ENCODE measurements around the gene TP53. TPM values are rescaled to one million over a fixed set of nuclear protein-coding genes. Genes with fewer than 3 reads are reported as not detected.
A peak's percentile ranks its signal among the peaks of the same experiment; 100 is the strongest.

TP53 gene
- total and polyA plus RNA-seq, 9 of the 15 experiments (the other 6 are each of a cell fraction or from before 2014, with no cell fraction given), result 2.8 to 14.0 (median 7.1) TPM

GRCh38 chr17:7716901-7717755 is 29.8 kb upstream of the TP53 start, which contains the start of gene DNAH2 (continued):
- TF ChIP-seq, protein P1, sequence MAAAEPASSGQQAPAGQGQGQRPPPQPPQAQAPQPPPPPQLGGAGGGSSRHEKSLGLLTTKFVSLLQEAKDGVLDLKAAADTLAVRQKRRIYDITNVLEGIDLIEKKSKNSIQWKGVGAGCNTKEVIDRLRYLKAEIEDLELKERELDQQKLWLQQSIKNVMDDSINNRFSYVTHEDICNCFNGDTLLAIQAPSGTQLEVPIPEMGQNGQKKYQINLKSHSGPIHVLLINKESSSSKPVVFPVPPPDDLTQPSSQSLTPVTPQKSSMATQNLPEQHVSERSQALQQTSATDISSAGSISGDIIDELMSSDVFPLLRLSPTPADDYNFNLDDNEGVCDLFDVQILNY (CRISPR knock-in tag; IDR thresholded peaks at IDR 0.05), result no peak
- TF ChIP-seq ZC3H4 (CRISPR knock-in tag; IDR thresholded peaks at IDR 0.05; ENCODE audit: borderline replicate concordance), result no peak
- TF ChIP-seq, protein P2, sequence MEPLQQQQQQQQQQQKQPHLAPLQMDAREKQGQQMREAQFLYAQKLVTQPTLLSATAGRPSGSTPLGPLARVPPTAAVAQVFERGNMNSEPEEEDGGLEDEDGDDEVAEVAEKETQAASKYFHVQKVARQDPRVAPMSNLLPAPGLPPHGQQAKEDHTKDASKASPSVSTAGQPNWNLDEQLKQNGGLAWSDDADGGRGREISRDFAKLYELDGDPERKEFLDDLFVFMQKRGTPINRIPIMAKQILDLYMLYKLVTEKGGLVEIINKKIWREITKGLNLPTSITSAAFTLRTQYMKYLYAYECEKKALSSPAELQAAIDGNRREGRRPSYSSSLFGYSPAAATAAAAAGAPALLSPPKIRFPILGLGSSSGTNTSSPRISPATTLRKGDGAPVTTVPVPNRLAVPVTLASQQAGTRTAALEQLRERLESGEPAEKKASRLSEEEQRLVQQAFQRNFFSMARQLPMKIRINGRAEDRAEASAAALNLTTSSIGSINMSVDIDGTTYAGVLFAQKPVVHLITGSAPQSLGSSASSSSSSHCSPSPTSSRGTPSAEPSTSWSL (CRISPR knock-in tag; IDR thresholded peaks at IDR 0.05; ENCODE audit: borderline replicate concordance), result no peak
- no peak for TF ChIP-seq DACH1 (IDR thresholded peaks at IDR 0.05; ENCODE audit: partially characterized antibody)
- TF ChIP-seq HDAC3 (IDR thresholded peaks at IDR 0.05; ENCODE audit: borderline replicate concordance, partially characterized antibody), result peak; percentile 52
- TF ChIP-seq, protein P3, sequence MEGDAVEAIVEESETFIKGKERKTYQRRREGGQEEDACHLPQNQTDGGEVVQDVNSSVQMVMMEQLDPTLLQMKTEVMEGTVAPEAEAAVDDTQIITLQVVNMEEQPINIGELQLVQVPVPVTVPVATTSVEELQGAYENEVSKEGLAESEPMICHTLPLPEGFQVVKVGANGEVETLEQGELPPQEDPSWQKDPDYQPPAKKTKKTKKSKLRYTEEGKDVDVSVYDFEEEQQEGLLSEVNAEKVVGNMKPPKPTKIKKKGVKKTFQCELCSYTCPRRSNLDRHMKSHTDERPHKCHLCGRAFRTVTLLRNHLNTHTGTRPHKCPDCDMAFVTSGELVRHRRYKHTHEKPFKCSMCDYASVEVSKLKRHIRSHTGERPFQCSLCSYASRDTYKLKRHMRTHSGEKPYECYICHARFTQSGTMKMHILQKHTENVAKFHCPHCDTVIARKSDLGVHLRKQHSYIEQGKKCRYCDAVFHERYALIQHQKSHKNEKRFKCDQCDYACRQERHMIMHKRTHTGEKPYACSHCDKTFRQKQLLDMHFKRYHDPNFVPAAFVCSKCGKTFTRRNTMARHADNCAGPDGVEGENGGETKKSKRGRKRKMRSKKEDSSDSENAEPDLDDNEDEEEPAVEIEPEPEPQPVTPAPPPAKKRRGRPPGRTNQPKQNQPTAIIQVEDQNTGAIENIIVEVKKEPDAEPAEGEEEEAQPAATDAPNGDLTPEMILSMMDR (IDR thresholded peaks at IDR 0.05 in 2 of 3, conservative IDR thresholded peaks at IDR 0.05 in 1 of 3; ENCODE audit: insufficient read depth in 2 of 3, low read depth in 1 of 3, low read length in 3 of 3), result peak; percentile 46 to 75 (median 68); a peak in 5 of 6 replicates
- TF ChIP-seq CXXC5 (CRISPR knock-in tag; IDR thresholded peaks at IDR 0.05), result 0 out of 2 replicates have a peak, but pooled peaks have one; percentile 29
- TF ChIP-seq TFAM (CRISPR knock-in tag; conservative IDR thresholded peaks at IDR 0.05), result no peak
- TF ChIP-seq TARDBP (IDR thresholded peaks at IDR 0.05), result no peak
- TF ChIP-seq SAFB (IDR thresholded peaks at IDR 0.05; ENCODE audit: borderline replicate concordance, low read depth, low read length), result 0 out of 2 replicates have a peak, but pooled peaks have one; percentile 43
- TF ChIP-seq RB1 (IDR thresholded peaks at IDR 0.05; ENCODE audit: low read depth), result peak; percentile 35; the same call in 1 of the 2 replicates
- TF ChIP-seq NEUROD1 (IDR thresholded peaks at IDR 0.05; ENCODE audit: borderline replicate concordance, low read depth, low read length, partially characterized antibody), result peak; percentile 95
- no peak for TF ChIP-seq RNF219 (CRISPR knock-in tag; IDR thresholded peaks at IDR 0.05)
- no peak for TF ChIP-seq ZNF79 (CRISPR knock-in tag; IDR thresholded peaks at IDR 0.05; ENCODE audit: low read depth)
- TF ChIP-seq DIDO1 (tag; IDR thresholded peaks at IDR 0.05; ENCODE audit: low read depth), result no peak
- no peak for TF ChIP-seq ZNF133 (CRISPR knock-in tag; IDR thresholded peaks at IDR 0.05)
- TF ChIP-seq ZNF444 (CRISPR knock-in tag; IDR thresholded peaks at IDR 0.05), result no peak
- TF ChIP-seq FOXM1 (IDR thresholded peaks at IDR 0.05; ENCODE audit: low read depth), result 0 out of 2 replicates have a peak, but pooled peaks have one; percentile 35
- no peak for TF ChIP-seq FOXM1 (CRISPR knock-in tag; IDR thresholded peaks at IDR 0.05; ENCODE audit: low read depth)
- no peak for TF ChIP-seq NCOA4 (IDR thresholded peaks at IDR 0.05; ENCODE audit: partially characterized antibody)
- no peak for TF ChIP-seq POLR3G (IDR thresholded peaks at IDR 0.05; ENCODE audit: extremely low read depth, insufficient read length, insufficient replicate concordance)
